ENCODE results near the gene MRPS12. TPM values are rescaled to one million over a fixed set of nuclear protein-coding genes. Genes with fewer than 3 reads are reported as not detected.

MRPS12 gene
- total and polyA plus RNA-seq, 2 of the 13 experiments (the other 11 are each of a cell fraction or from before 2014, with no cell fraction given): 27.5 to 54.8 TPM

DNA sequence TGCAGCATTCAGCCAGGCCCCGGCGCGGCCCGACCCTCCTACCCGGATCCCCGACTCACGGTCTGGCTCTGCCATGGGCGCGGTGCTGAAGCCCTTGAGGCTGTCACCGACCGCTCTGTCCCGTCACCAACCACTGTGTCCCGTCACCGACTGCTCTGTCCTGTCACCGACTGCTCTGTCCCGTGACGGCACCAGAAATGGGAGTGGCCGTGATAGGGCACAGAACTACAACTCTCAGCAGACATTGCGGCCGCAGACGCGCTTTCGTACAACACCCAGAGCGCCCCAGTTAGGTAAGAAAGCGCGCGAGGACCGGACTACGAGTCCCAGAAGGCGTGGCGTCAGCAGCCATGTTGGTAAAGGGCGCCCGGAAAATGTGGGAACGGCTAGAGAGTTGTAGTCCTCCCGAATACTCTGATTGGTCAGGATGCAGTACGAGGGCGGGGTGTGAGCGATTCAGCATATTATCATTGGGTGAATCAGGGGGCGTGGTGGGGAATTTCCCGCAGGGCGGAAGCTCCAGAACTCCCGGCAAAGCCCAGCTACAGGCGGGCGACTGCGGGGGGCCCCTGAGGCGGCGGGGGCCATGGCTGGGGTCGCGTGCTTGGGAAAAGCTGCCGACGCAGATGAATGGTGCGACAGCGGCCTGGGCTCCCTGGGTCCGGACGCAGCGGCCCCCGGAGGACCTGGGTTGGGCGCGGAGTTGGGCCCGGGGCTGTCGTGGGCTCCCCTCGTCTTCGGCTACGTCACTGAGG, 31.1 kb upstream of the MRPS12 start, which contains the start of the genes NFKBIB and SIRT2 (continued):
- TF ChIP-seq, protein P1, sequence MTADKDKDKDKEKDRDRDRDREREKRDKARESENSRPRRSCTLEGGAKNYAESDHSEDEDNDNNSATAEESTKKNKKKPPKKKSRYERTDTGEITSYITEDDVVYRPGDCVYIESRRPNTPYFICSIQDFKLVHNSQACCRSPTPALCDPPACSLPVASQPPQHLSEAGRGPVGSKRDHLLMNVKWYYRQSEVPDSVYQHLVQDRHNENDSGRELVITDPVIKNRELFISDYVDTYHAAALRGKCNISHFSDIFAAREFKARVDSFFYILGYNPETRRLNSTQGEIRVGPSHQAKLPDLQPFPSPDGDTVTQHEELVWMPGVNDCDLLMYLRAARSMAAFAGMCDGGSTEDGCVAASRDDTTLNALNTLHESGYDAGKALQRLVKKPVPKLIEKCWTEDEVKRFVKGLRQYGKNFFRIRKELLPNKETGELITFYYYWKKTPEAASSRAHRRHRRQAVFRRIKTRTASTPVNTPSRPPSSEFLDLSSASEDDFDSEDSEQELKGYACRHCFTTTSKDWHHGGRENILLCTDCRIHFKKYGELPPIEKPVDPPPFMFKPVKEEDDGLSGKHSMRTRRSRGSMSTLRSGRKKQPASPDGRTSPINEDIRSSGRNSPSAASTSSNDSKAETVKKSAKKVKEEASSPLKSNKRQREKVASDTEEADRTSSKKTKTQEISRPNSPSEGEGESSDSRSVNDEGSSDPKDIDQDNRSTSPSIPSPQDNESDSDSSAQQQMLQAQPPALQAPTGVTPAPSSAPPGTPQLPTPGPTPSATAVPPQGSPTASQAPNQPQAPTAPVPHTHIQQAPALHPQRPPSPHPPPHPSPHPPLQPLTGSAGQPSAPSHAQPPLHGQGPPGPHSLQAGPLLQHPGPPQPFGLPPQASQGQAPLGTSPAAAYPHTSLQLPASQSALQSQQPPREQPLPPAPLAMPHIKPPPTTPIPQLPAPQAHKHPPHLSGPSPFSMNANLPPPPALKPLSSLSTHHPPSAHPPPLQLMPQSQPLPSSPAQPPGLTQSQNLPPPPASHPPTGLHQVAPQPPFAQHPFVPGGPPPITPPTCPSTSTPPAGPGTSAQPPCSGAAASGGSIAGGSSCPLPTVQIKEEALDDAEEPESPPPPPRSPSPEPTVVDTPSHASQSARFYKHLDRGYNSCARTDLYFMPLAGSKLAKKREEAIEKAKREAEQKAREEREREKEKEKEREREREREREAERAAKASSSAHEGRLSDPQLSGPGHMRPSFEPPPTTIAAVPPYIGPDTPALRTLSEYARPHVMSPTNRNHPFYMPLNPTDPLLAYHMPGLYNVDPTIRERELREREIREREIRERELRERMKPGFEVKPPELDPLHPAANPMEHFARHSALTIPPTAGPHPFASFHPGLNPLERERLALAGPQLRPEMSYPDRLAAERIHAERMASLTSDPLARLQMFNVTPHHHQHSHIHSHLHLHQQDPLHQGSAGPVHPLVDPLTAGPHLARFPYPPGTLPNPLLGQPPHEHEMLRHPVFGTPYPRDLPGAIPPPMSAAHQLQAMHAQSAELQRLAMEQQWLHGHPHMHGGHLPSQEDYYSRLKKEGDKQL (CRISPR knock-in tag; IDR thresholded peaks at IDR 0.05; ENCODE audit: low read depth): no peak
- TF ChIP-seq ZSCAN25 (CRISPR knock-in tag; IDR thresholded peaks at IDR 0.05) (no peak), MXI1 (IDR thresholded peaks at IDR 0.05; ENCODE audit: borderline replicate concordance, low read depth, low read length) (peak; percentile 81; the same call in 2 of the 3 replicates), ZNF776 (CRISPR knock-in tag; IDR thresholded peaks at IDR 0.05) (0 out of 2 replicates have a peak, but pooled peaks have one; percentile 21), ZNF207 (IDR thresholded peaks at IDR 0.05; ENCODE audit: borderline replicate concordance) (no peak), ATRX (CRISPR knock-in tag; IDR thresholded peaks at IDR 0.05; ENCODE audit: borderline replicate concordance) (no peak), ZNF354B (CRISPR knock-in tag; IDR thresholded peaks at IDR 0.05) (no peak), RARA (CRISPR knock-in tag; IDR thresholded peaks at IDR 0.05) (peak; percentile 29), ZNF570 (CRISPR knock-in tag; IDR thresholded peaks at IDR 0.05; ENCODE audit: borderline replicate concordance) (no peak), KLF15 (CRISPR knock-in tag; IDR thresholded peaks at IDR 0.05; ENCODE audit: borderline replicate concordance) (peak; percentile 94; the same call in 1 of the 2 replicates), ZKSCAN5 (CRISPR knock-in tag; IDR thresholded peaks at IDR 0.05) (no peak), ZNF17 (CRISPR knock-in tag; IDR thresholded peaks at IDR 0.05) (no peak), PHF21A (CRISPR knock-in tag; IDR thresholded peaks at IDR 0.05) (peak; percentile 62; the same call in 1 of the 2 replicates), ZNF782 (CRISPR knock-in tag; IDR thresholded peaks at IDR 0.05; ENCODE audit: borderline replicate concordance) (no peak), ZNF451 (CRISPR knock-in tag; IDR thresholded peaks at IDR 0.05) (0 out of 2 replicates have a peak, but pooled peaks have one; percentile 35), NFIC (IDR thresholded peaks at IDR 0.05; ENCODE audit: low read length) (no peak), ZIK1 (CRISPR knock-in tag; IDR thresholded peaks at IDR 0.05; ENCODE audit: borderline replicate concordance, low read depth) (no peak; the same call in 1 of the 2 replicates), SALL2 (CRISPR knock-in tag; IDR thresholded peaks at IDR 0.05) (0 out of 2 replicates have a peak, but pooled peaks have one; percentile 41), ZNF501 (CRISPR knock-in tag; IDR thresholded peaks at IDR 0.05) (peak; percentile 93), ZNF264 (CRISPR knock-in tag; IDR thresholded peaks at IDR 0.05) (no peak), ZEB1 (IDR thresholded peaks at IDR 0.05; ENCODE audit: insufficient replicate concordance, low read depth) (no peak), MED1 (CRISPR knock-in tag; IDR thresholded peaks at IDR 0.05) (0 out of 2 replicates have a peak, but pooled peaks have one; percentile 41), ZNF343 (CRISPR knock-in tag; IDR thresholded peaks at IDR 0.05) (0 out of 2 replicates have a peak, but pooled peaks have one; percentile 50)
- TF ChIP-seq, protein P2, sequence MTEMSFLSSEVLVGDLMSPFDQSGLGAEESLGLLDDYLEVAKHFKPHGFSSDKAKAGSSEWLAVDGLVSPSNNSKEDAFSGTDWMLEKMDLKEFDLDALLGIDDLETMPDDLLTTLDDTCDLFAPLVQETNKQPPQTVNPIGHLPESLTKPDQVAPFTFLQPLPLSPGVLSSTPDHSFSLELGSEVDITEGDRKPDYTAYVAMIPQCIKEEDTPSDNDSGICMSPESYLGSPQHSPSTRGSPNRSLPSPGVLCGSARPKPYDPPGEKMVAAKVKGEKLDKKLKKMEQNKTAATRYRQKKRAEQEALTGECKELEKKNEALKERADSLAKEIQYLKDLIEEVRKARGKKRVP (CRISPR knock-in tag; IDR thresholded peaks at IDR 0.05): peak in 1 of 2 experiments; percentile 69; a peak in 2 of 4 replicates
